ENCODE measurements around the gene HOPX. TPM values are rescaled to one million over a fixed set of nuclear protein-coding genes. Genes with fewer than 3 reads are reported as not detected.

Gene HOPX
- total RNA-seq, 1 donor from 2014 or later: not detected

GRCh38 chr4:56665781-56666180 lies 15.3 kb downstream of the HOPX start:
- TF ChIP-seq CTCF (conservative IDR thresholded peaks at IDR 0.05; ENCODE audit: low read depth, low read length): no peak
- no peak for DNase-seq (ENCODE audit: low read depth)
- no peak overlapping the region for H3K4me3 ChIP-seq (ENCODE audit: low read depth, low read length)

- no peak for TF ChIP-seq CTCF (conservative IDR thresholded peaks at IDR 0.05; ENCODE audit: low read depth, low read length)
- DNase-seq (ENCODE audit: low read depth): no peak
- H3K4me3 ChIP-seq (ENCODE audit: low read depth, low read length): no peak overlapping the region
Observed at GRCh38 chr4:56662782-56663468, 18.2 kb downstream of the HOPX start.

GRCh38 chr4:56659946-56660345 lies 21.1 kb downstream of the HOPX start:
- TF ChIP-seq CTCF (conservative IDR thresholded peaks at IDR 0.05; ENCODE audit: low read depth, low read length): no peak
- no peak for DNase-seq (ENCODE audit: low read depth)
- no peak overlapping the region for H3K4me3 ChIP-seq (ENCODE audit: low read depth, low read length)

- no peak for DNase-seq (ENCODE audit: low read depth)
- TF ChIP-seq CTCF (conservative IDR thresholded peaks at IDR 0.05; ENCODE audit: low read depth, low read length): no peak
Observed at GRCh38 chr4:56658528-56658927, 22.6 kb downstream of the HOPX start.

GRCh38 chr4:56657818-56658217 lies 23.3 kb downstream of the HOPX start:
- no peak for DNase-seq (ENCODE audit: low read depth)
- TF ChIP-seq CTCF (conservative IDR thresholded peaks at IDR 0.05; ENCODE audit: low read depth, low read length): no peak

More at GRCh38 chr4:56658528-56658927, 22.6 kb downstream of the HOPX start:
- H3K4me3 ChIP-seq (ENCODE audit: low read depth, low read length): no peak overlapping the region

GRCh38 chr4:56657128-56657527 lies 24.0 kb downstream of the HOPX start:
- no peak for TF ChIP-seq CTCF (conservative IDR thresholded peaks at IDR 0.05; ENCODE audit: low read depth, low read length)
- H3K4me3 ChIP-seq (ENCODE audit: low read depth, low read length): no peak overlapping the region
- no peak for DNase-seq (ENCODE audit: low read depth)

More at GRCh38 chr4:56657818-56658217, 23.3 kb downstream of the HOPX start:
- no peak overlapping the region for H3K4me3 ChIP-seq (ENCODE audit: low read depth, low read length)

- no peak for DNase-seq (ENCODE audit: low read depth)
- no peak for TF ChIP-seq CTCF (conservative IDR thresholded peaks at IDR 0.05; ENCODE audit: low read depth, low read length)
- H3K4me3 ChIP-seq (ENCODE audit: low read depth, low read length): peak overlapping the region; percentile 51
Observed at GRCh38 chr4:56656346-56656643, 24.8 kb downstream of the HOPX start.

Measured in epithelial cell of proximal tubule (primary cell).